NCI-H2196 treated with DMSO at 0.1 percent for 48 hours (cell line): ENCODE data around the gene FAM114A1.
"Not testable (repeated sequence)": the region's sequence is repeated elsewhere in the genome, so short reads cannot be mapped to it uniquely, and the experiment has no call there.

ENCODE experiments used
- DNase-seq: peaks from one replicate; lab custom pipeline; 2025; ENCODE audit not compliant: unreplicated experiment; lab: John Stamatoyannopoulos, UW

FAM114A1 gene

GRCh38 chr4:38928974-38929373 is 61.4 kb downstream of the FAM114A1 start:
- DNase-seq, result no peak

DNA sequence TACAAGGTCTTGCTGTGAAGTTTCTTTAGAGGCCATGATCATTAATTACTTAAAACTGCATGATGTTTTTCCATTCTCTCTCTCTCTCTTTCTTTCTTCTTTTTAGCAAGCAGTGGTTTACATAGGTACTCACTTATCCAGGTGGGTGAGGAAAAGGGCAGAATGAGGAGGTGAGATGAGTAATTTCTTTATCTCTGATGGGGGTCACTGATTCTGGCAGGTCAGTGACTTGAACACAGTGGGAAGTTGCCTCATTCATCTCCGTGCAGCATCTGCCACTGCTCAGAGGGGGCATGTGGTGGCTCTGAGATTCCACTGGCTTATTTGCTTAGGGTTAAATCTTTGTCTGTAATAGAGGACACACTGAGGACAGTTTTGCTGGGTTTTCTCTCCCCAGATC is 62.6 kb downstream of the FAM114A1 start:
- DNase-seq, result no peak

DNA sequence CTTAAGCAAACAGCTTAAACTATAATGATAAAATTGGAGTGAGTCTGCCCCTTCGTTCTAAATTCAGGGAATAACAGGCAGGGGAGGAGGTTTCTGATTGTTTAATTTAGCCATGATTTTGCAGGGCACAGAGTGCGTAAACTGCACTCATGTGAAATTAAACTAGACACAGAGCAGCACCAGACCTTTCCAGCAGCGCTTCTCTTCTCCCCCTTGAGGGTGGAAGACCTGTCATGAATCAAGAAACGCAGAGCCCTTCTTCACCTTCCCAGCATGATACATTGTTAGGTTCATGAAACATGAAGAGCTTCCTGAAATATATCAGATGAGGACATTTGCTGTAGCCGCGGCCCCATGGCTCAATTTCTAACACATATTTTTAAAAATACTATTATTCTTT is 63.1 kb downstream of the FAM114A1 start:
- DNase-seq, result no peak

- DNase-seq, result no peak
Observed at GRCh38 chr4:38931125-38931524, 63.5 kb downstream of the FAM114A1 start.

DNA sequence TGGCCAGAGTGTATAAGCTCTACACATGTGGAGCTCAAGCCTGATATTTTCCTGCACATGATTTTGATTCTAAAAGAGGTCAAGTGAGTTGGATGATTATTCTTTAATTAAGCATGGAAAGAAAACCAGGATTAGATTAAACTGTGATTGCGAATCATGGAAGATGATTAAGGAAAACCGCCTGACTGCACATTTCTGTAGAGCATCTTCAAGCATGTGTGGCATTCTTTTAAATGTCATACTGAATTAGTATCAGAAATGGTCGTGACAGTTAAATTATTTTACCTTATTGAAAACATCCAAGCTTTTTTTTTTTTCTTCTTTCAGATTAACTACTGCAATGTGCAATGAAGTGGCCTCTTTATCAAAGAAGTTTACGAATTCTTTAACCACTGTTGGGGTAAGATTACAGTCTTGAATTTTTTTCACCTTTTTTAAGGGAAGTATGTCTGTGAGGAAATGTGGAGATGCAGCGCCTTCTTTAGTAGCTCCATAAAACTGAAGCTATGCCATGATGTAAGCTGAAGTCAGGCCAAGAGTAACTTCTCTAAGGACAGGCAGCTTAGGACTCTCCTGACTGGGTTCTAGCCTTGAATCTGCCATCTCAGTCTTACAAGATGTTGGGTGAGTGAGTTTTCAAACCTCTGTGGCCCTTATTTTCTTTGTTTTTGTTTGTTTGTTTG is 67.9 kb downstream of the FAM114A1 start:
- DNase-seq, result no peak

GRCh38 chr4:38939165-38939564 is 71.6 kb downstream of the FAM114A1 start:
- DNase-seq, result no peak

DNA sequence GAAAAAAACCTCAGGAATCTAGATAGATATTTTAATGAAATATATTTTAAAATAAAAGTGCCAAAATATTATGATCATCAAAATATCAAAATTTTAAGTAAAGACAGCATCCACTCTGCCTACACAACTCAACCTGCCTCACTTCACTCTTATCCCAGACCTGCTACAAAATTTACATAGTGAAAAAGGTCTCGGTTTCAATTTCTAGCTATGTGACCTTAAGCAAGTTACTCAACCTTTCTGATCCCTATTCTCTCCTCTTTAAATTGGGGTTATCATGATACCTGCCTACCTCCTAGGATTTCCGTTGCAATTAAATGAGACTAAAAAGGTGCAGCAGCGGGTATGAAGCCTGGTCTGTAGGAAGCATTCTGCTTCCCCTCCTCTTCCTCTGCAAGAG is 72.9 kb downstream of the FAM114A1 start:
- no peak for DNase-seq

- DNase-seq, result not testable (repeated sequence)
Observed at GRCh38 chr4:38941906-38942305, 74.3 kb downstream of the FAM114A1 start.

GRCh38 chr4:38943343-38943742 is 75.7 kb downstream of the FAM114A1 start:
- DNase-seq, result peak; percentile 77

- DNase-seq, result no peak
Observed at GRCh38 chr4:38944440-38944839, 76.8 kb downstream of the FAM114A1 start.

- no peak for DNase-seq
Observed at GRCh38 chr4:38946919-38947318, 79.3 kb downstream of the FAM114A1 start.

- DNase-seq, result no peak
Observed at GRCh38 chr4:38948551-38948950, 80.9 kb downstream of the FAM114A1 start.

DNA sequence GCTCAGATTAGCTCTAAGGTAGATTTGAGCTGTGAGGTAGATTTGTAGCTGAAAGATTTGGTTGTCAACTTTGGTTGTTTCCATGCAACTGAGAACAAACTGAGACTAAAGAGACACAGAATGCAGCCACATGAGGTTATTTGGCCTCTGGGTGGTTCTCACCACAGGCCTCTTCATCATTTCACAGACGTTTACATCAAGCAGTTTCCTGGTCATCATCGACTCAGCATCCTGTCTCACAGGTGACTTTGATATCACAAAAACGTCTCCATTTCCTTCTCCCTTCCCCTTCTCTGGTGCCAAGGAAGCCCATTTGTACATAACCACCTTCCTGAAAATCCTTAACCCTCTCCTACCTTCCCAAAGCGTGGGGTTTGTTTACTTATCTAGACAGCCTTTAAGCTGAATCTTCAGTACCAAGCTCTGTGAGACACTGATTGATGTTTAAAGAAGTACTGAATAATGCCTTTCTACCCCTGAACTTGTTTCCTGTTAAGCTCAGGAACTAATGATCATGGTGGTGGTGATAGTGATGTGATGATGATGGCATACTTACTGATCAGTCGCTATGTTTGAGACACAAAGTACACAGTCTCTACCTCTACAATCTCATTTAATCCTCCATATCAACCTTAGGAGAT is 81.9 kb downstream of the FAM114A1 start:
- DNase-seq, result no peak

GRCh38 chr4:38950159-38950558 is 82.6 kb downstream of the FAM114A1 start:
- no peak for DNase-seq

DNA sequence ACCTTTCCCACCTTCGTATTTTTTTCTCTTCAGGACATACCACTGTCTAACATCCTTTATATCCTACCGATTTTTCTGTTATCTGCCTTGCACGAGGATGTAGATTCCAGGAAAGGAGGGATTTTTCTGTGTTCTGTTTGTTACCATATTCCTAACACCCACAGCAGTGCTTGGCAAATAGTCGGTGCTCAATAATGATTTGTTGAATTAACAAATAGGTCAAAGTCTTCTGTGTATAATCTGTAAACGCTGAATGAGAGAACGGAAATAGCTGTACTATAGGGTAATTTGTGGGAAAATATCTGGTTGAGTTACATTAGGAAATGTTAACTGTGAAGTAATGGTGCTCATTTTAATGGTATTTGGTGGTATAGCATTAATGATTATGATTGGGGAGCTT is 83.1 kb downstream of the FAM114A1 start:
- DNase-seq, result no peak

- no peak for DNase-seq
Observed at GRCh38 chr4:38951598-38951997, 84.0 kb downstream of the FAM114A1 start.

DNA sequence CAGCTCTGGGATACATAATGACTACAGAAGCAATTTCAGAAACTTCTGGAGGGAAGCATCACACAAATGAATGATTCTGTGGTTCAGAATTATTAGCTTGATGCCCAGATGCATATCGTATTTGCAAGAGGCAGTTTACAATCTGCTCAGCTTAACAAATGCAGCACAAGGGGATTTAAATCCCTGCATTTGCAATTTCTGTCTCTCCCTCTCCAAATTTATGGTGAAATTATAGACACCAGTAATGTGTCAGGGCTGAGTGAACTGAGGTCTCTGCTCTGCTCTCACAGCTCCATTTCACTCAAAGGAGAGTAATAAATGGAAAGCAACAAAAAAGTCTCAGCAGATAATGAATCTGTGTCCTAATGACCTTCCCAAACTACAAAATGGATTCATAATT is 84.4 kb downstream of the FAM114A1 start:
- DNase-seq, result no peak

- no peak for DNase-seq
Observed at GRCh38 chr4:38954727-38955126, 87.1 kb downstream of the FAM114A1 start.

GRCh38 chr4:38955957-38956356 is 88.4 kb downstream of the FAM114A1 start:
- DNase-seq, result no peak

- no peak for DNase-seq
Observed at GRCh38 chr4:38957261-38957815, 89.7 kb downstream of the FAM114A1 start.

- no peak for DNase-seq
Observed at GRCh38 chr4:38957893-38958292, 90.3 kb downstream of the FAM114A1 start.

DNA sequence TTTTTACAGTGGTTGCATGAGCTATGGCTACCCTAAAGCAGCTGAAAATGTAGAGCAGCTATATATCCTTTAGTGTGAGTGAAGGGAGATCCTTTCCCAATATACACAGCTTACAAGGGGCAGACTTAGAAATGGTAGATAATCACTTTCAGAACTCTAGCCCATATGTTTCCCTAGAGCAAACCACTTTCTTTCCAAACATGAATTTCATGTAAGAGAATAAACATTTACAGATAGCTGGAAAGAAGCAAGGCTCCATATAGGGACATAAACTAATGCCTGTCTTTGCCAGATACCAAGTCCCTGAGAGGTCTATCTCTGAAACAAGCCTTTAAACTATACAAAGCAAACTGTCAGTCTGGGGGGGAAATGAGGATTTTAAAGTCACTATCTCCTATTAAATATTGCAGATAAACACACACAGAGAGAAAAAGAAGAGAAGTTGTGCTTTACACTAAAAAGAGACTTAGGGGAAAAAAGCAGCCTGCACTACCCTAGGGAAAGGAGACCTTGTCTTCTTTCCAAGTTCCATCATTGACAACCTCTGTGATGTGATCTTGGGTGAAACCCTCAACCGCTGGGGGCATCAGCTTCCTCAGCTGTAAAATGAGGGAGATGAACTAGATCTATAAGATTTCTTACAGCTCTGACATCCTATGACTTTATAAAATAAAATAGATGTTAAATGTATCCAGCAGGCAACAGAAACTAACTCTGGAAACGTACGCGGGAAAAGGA is 91.0 kb downstream of the FAM114A1 start:
- no peak for DNase-seq
